Activated gamma-delta T cell (primary cell): Measurements from ENCODE around the gene SEC16A.
"Not testable (repeated sequence)": the region's sequence is repeated elsewhere in the genome, so short reads cannot be mapped to it uniquely, and the experiment has no call there.

Experiments used
- DNase-seq: peaks from one replicate; lab custom pipeline; 2025; lab: John Stamatoyannopoulos, UW

SEC16A gene

GRCh38 chr9:136438548-136439480, 44.0 kb downstream of the SEC16A start:
- DNase-seq, result no peak

- no peak for DNase-seq
Measured at GRCh38 chr9:136437839-136438547, 44.8 kb downstream of the SEC16A start.

GRCh38 chr9:136437430-136437829, 45.4 kb downstream of the SEC16A start:
- no peak for DNase-seq

GRCh38 chr9:136436055-136436634, 46.7 kb downstream of the SEC16A start:
- DNase-seq, result no peak

GRCh38 chr9:136434580-136435169, 48.2 kb downstream of the SEC16A start:
- no peak for DNase-seq

GRCh38 chr9:136433849-136434579, 48.8 kb downstream of the SEC16A start:
- no peak for DNase-seq

GRCh38 chr9:136433043-136433715, 49.7 kb downstream of the SEC16A start:
- no peak for DNase-seq

- no peak for DNase-seq
Measured at GRCh38 chr9:136432591-136432990, 50.2 kb downstream of the SEC16A start.

GRCh38 chr9:136431782-136432350, 51.0 kb downstream of the SEC16A start:
- DNase-seq, result no peak

- DNase-seq, result no peak
Measured at GRCh38 chr9:136430588-136431234, 52.1 kb downstream of the SEC16A start.

- no peak for DNase-seq
Measured at GRCh38 chr9:136429683-136430491, 53.0 kb downstream of the SEC16A start.

- DNase-seq, result no peak
Measured at GRCh38 chr9:136429075-136429628, 53.7 kb downstream of the SEC16A start.

GRCh38 chr9:136426787-136427186, 56.1 kb downstream of the SEC16A start:
- DNase-seq, result no peak

- DNase-seq, result not testable (repeated sequence)
Measured at GRCh38 chr9:136425367-136425766, 57.5 kb downstream of the SEC16A start.

- no peak for DNase-seq
Measured at GRCh38 chr9:136424750-136425362, 58.0 kb downstream of the SEC16A start.

GRCh38 chr9:136423432-136424146, 59.3 kb downstream of the SEC16A start:
- DNase-seq, result no peak

GRCh38 chr9:136422876-136423275, 60.0 kb downstream of the SEC16A start:
- no peak for DNase-seq

GRCh38 chr9:136421791-136422190, 61.0 kb downstream of the SEC16A start:
- no peak for DNase-seq
